ENCODE results near the gene PI4K2B. TPM values are rescaled to one million over a fixed set of nuclear protein-coding genes. Genes with fewer than 3 reads are reported as not detected.

PI4K2B gene
- total and polyA plus RNA-seq, 2 of the 8 experiments (the other 6 are each of a cell fraction or from before 2014, with no cell fraction given) = 3.0 to 16.2 TPM

DNA sequence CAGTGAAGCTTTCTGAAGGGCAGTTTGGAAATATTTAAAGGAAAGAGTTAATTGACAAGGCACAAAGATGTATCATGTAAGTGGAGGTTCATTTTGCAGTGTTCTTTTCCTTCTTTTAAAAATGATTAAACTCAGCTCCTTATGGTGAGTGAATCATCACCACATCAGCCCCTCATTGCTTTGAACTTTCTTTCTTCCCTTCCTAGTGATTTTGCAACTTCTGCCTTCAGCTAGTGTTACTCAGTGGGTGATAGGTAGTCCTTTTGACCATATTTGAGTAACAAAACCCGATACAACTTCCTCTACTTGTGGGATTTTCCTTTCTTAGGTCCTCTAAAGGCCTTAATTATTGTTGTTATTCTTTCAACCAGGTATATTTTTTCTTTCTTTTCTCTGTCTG lies 86.9 kb downstream of the PI4K2B start:
- 83% methylated on average over 1 of the region's 1 CpG; no CpG with 5 or more reads in 1 of the 2 experiments for WGBS, 2 experiments (ENCODE audit: extremely low coverage in 1 of 2, insufficient coverage in 1 of 2, insufficient read length in 1 of 2, insufficient replicate concordance in 2 of 2, low coverage in 1 of 2, low lambda C conversion rate in 2 of 2, missing lambda C conversion rate in 1 of 2)
- H3K27ac ChIP-seq (ENCODE audit: low read depth, low read length) = no peak overlapping the region
- no peak overlapping the region for H3K56ac ChIP-seq (replicated peaks; ENCODE audit: insufficient read length, low read depth, low read length)
- H3K4ac ChIP-seq (replicated peaks; ENCODE audit: insufficient read length, low read depth, low read length) = no peak overlapping the region
- CTCF ChIA-PET (ENCODE audit: partially characterized antibody) = interaction anchor here (0.7 to 2.4 kb wide), 2 partner anchors 9 to 681 kb away, joined by 3 to 13 read pairs; partner anchors contain the start of gene ZCCHC4
- no peaks in the 10 kb centered on the region for H3K23me2 ChIP-seq (ENCODE audit: low read depth, low read length)
- DNase-seq (ENCODE audit: low read depth in 1 of 2, low spot score in 2 of 2) = no peak
- H3K14ac ChIP-seq (ENCODE audit: insufficient read length) = no peak overlapping the region
- H2BK20ac ChIP-seq (ENCODE audit: low read length) = no peak overlapping the region
- no peaks in the 10 kb centered on the region for H3K9me3 ChIP-seq (ENCODE audit: insufficient read depth in 2 of 2, low read depth in 1 of 2, low read length in 1 of 2)
- no peak for FAIRE-seq
- H2BK120ac ChIP-seq (replicated peaks; ENCODE audit: low read depth, low read length) = no peak overlapping the region
- no peaks in the 10 kb centered on the region for H3K79me1 ChIP-seq (ENCODE audit: low read depth, low read length)
- H3K4me3 ChIP-seq (ENCODE audit: extremely low read depth in 1 of 4, insufficient read depth in 2 of 4, low read depth in 3 of 4, low read length in 4 of 4) = no peak overlapping the region
- no peak overlapping the region for H2BK15ac ChIP-seq (ENCODE audit: low read length)
- H4K8ac ChIP-seq (ENCODE audit: extremely low read depth, insufficient read depth, low read length) = no peak overlapping the region
- H2BK5ac ChIP-seq (ENCODE audit: low read depth, low read length) = no peak overlapping the region
- H3K4me2 ChIP-seq (ENCODE audit: insufficient read depth in 1 of 2, low read depth in 2 of 2, low read length in 2 of 2) = no peak overlapping the region; a peak in 1 of 4 replicates
- H4K91ac ChIP-seq (replicated peaks; ENCODE audit: insufficient read length, low read length) = no peak overlapping the region
- no peak overlapping the region for H2AFZ ChIP-seq (ENCODE audit: low read length)
- no peak overlapping the region for H3K18ac ChIP-seq (ENCODE audit: extremely low read depth, low read length)
- H4K20me1 ChIP-seq (replicated peaks in 1 of 2; ENCODE audit: control insufficient read depth in 1 of 2, insufficient read depth in 2 of 2, low read length in 2 of 2) = no peaks in the 10 kb centered on the region
- H4K5ac ChIP-seq (ENCODE audit: insufficient read length, low read depth, low read length) = no peak overlapping the region
- no peaks in the 10 kb centered on the region for H3K79me2 ChIP-seq (ENCODE audit: control insufficient read depth in 1 of 2, insufficient read depth in 2 of 2, low read length in 2 of 2)
- H2BK12ac ChIP-seq (ENCODE audit: low read depth, low read length) = no peak overlapping the region
- H3K9ac ChIP-seq (replicated peaks in 1 of 4; ENCODE audit: extremely low read depth in 1 of 4, low read depth in 3 of 4, low read length in 3 of 4) = no peak overlapping the region
- no peak overlapping the region for H2AK5ac ChIP-seq (ENCODE audit: low read depth, low read length)
- no peaks in the 10 kb centered on the region for H3K27me3 ChIP-seq (replicated peaks in 1 of 4; ENCODE audit: control insufficient read depth in 3 of 4, extremely low read depth in 1 of 4, insufficient read depth in 3 of 4, low read length in 3 of 4)
- H3K4me1 ChIP-seq (replicated peaks in 1 of 4; ENCODE audit: control insufficient read depth in 3 of 4, insufficient read depth in 4 of 4, low read length in 3 of 4) = no peaks in the 10 kb centered on the region
- POLR2A ChIA-PET (ENCODE audit: partially characterized antibody) = interaction anchor here (1.2 to 1.4 kb wide), 2 partner anchors 8 to 56 kb away, joined by 3 to 4 read pairs; partner anchors contain the start of genes ANAPC4 and ZCCHC4
- H3K23ac ChIP-seq (ENCODE audit: insufficient read length) = no peak overlapping the region
- no peaks in the 10 kb centered on the region; a peak in 2 of 8 replicates for H3K36me3 ChIP-seq (ENCODE audit: control insufficient read depth in 2 of 4, insufficient read depth in 4 of 4, low read length in 3 of 4)
- TF ChIP-seq RBBP5 (IDR thresholded peaks at IDR 0.05; ENCODE audit: borderline replicate concordance, low read depth, low read length) = no peak
- no peak for TF ChIP-seq GABPA (IDR thresholded peaks at IDR 0.05; ENCODE audit: borderline replicate concordance, insufficient read depth, low read length)
- TF ChIP-seq FOSL1 (IDR thresholded peaks at IDR 0.05; ENCODE audit: insufficient read depth, low read depth, low read length) = no peak
- TF ChIP-seq, protein P1, sequence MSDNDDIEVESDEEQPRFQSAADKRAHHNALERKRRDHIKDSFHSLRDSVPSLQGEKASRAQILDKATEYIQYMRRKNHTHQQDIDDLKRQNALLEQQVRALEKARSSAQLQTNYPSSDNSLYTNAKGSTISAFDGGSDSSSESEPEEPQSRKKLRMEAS (IDR thresholded peaks at IDR 0.05) = no peak
- no peak for TF ChIP-seq EGR1 (IDR thresholded peaks at IDR 0.05; ENCODE audit: borderline replicate concordance, low read depth, low read length)
- TF ChIP-seq NRF1 (IDR thresholded peaks at IDR 0.05; ENCODE audit: low read depth, low read length) = no peak
- TF ChIP-seq KDM5A (IDR thresholded peaks at IDR 0.05; ENCODE audit: low read length) = no peak
- no peak for TF ChIP-seq TBP (IDR thresholded peaks at IDR 0.05; ENCODE audit: low read depth, low read length)
- no peak for TF ChIP-seq RXRA (IDR thresholded peaks at IDR 0.05; ENCODE audit: insufficient read depth, low read depth, low read length)
- TF ChIP-seq, protein P2, sequence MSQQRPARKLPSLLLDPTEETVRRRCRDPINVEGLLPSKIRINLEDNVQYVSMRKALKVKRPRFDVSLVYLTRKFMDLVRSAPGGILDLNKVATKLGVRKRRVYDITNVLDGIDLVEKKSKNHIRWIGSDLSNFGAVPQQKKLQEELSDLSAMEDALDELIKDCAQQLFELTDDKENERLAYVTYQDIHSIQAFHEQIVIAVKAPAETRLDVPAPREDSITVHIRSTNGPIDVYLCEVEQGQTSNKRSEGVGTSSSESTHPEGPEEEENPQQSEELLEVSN (IDR thresholded peaks at IDR 0.05) = no peak
- TF ChIP-seq CHD2 (IDR thresholded peaks at IDR 0.05; ENCODE audit: low read length) = no peak
- TF ChIP-seq SIX5 (IDR thresholded peaks at IDR 0.05; ENCODE audit: low read depth, low read length) = no peak
- no peak for TF ChIP-seq ZNF274 (IDR thresholded peaks at IDR 0.05; ENCODE audit: borderline replicate concordance, extremely low read depth, low read length)
- TF ChIP-seq SAP30 (IDR thresholded peaks at IDR 0.05; ENCODE audit: insufficient read depth, insufficient replicate concordance, low read length) = no peak

Data from H1 (cell line).